LoVo (cell line): Measurements from ENCODE around the gene POMGNT1.

ENCODE experiments used
- DNase-seq: peaks from one replicate; pipeline ENCODE4 v3.0.0-alpha.2; 2016; ENCODE audit warnings: low spot score

The POMGNT1 gene

DNA sequence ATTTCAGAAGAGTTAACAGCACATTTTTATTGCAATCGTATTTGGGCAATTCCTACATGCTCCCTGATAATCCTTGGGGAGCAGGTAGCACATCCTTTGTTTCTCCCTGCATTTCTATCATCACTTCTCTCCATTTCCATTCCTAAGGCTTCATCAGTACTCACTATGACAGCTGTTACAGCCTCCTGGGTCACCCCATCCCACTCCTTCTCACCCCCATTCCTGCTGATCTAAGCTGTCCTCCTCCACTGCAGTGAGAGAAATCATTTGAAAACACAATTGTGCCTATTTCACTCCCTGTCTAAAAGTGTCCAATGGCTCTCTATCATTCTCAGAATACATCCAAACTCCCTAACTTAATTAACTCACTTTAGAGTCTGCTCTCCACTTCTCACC lies 40.3 kb downstream of the POMGNT1 start:
- DNase-seq = no peak

DNA sequence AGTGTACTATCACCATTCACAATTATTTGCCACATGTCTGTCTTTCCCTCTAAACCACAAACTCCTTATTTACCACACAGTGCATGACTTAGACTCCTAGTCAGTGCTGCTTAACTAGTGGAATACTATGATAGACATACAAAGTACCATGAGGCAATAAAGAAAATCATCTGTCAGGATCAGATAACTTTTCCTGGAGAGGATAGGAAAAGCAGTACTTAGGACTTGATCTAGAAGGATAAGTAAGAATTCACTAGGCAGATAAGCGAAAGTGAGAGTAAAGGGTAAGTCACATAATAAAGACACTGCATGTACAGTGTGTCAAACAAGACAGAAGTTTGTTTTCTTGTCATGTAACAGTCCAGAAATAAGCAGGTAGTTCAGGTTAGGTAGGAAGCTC lies 44.5 kb downstream of the POMGNT1 start:
- no peak for DNase-seq

DNA sequence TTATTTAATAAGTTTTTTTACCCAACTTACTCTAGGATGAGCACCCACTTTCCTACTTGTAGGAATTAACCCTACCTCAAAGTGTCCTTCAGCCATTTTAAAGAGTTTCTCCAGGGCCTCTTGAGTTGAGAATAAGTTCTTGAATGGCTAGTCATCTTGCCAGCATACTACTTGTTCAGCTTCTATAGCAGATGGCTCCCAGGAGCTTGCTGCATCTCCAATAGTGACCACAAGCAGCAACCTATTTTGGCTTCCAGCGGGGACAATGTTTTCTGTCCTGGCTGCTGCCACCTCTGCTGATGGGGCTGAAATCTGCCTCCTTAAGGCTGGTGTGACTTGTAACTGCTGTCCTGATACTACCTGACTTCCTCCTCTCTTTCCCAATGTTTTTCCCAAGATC lies 45.0 kb downstream of the POMGNT1 start:
- DNase-seq = no peak

- no peak for DNase-seq
Measured at GRCh38 chr1:46152016-46152415, 46.2 kb downstream of the POMGNT1 start.

DNA sequence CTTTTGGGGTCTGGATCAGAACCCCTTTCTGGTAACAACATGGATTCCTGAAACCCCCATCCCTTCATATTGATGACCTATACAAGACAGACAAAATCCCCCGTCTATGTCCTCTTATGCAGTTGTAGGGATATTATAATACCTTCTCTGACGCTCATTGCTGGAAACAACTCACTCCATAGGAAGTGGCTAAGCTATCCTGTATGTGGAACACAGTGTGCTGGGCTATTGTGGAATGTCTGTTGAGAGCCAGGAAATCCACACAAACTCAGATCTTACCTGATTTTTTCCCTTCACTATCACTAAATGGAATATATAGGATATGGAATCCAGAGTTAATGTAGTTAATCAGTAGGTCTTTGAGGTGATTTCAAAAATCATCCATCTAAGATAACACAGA lies 48.1 kb downstream of the POMGNT1 start:
- no peak for DNase-seq

- no peak for DNase-seq
Measured at GRCh38 chr1:46148318-46148717, 49.9 kb downstream of the POMGNT1 start.
